Naive thymus-derived CD8-positive, alpha-beta T cell (primary cell): ENCODE measurements around the gene TJP3. TPM values are rescaled to one million over a fixed set of nuclear protein-coding genes. Genes with fewer than 3 reads are reported as not detected.

Experiments used
- ATAC-seq, 2 donors: fragments of 150-1000 bp; cut with Tn5 transposase in 1 of 2; sonication (Bioruptor Pico), chemical (Tn5 transposase) in 1 of 2; 1 replicate in 1 of 2; 2 replicates in 1 of 2; pipeline ENCODE4 v1.10.0; 2021; ENCODE audit warnings: mild to moderate bottlenecking in 2 of 2, moderate library complexity in 2 of 2
- POLR2A ChIA-PET: fragments of 350-600 bp; sonication (Branson Sonifier 250); formaldehyde crosslinking; loops from one replicate; lab custom pipeline; 2021; ENCODE audit warnings: antibody characterized with exemption; lab: Charles Lee
- DNase-seq, 10 donors: peaks; one replicate each; pipeline versions ENCODE4 v3.0.0 to v3.0.0-alpha.2; 2020 to 2022
- H3K27ac Mint-ChIP-seq, 10 donors: one replicate each; pipeline ENCODE4 v1.8.0; 2020 to 2022; ENCODE audit warnings: mild to moderate bottlenecking in 10 of 10, mixed read lengths in 10 of 10, moderate library complexity in 4 of 10, inconsistent platforms in 1 of 10
- H3K27me3 Mint-ChIP-seq, 5 donors: one replicate each; pipeline ENCODE4 v1.8.0; 2021 to 2022; ENCODE audit warnings: mixed read lengths in 5 of 5
- H3K36me3 Mint-ChIP-seq, 3 donors: one replicate each; pipeline ENCODE4 v1.8.0; 2020 to 2022; ENCODE audit warnings: mixed read lengths in 3 of 3, mild to moderate bottlenecking in 2 of 3, inconsistent platforms in 1 of 3
- H3K4me1 Mint-ChIP-seq, 4 donors: one replicate each; pipeline ENCODE4 v1.8.0; 2021 to 2022; ENCODE audit warnings: mixed read lengths in 4 of 4
- H3K4me3 Mint-ChIP-seq, 10 donors: one replicate each; pipeline ENCODE4 v1.8.0; 2020 to 2022; ENCODE audit warnings: mild to moderate bottlenecking in 10 of 10, mixed read lengths in 10 of 10, moderate library complexity in 6 of 10, inconsistent platforms in 1 of 10
- H3K9me3 Mint-ChIP-seq, 9 donors: one replicate each; pipeline ENCODE4 v1.8.0; 2020 to 2022; ENCODE audit warnings: mixed read lengths in 9 of 9, mild to moderate bottlenecking in 3 of 9, inconsistent platforms in 1 of 9, moderate library complexity in 1 of 9
- polyA plus RNA-seq, 3 donors: library from polyadenylated mRNA; unstranded; fragments of 300-500 nt; fragmentation: Illumina TruSeq; gene quantifications; one replicate each; pipeline ENCODE4 v1.2.3, GENCODE V29; 2021
- total RNA-seq, 8 experiments: library from RNA in 2 of 8; stranded (reverse) in 2 of 8; gene quantifications; one replicate each; pipeline ENCODE4 v1.2.3 and lab custom pipeline; 2021 to 2026

Gene TJP3
- total and polyA plus RNA-seq, 5 experiments from 2014 or later: 5.2 to 13.0 (median 11.1) TPM

DNA sequence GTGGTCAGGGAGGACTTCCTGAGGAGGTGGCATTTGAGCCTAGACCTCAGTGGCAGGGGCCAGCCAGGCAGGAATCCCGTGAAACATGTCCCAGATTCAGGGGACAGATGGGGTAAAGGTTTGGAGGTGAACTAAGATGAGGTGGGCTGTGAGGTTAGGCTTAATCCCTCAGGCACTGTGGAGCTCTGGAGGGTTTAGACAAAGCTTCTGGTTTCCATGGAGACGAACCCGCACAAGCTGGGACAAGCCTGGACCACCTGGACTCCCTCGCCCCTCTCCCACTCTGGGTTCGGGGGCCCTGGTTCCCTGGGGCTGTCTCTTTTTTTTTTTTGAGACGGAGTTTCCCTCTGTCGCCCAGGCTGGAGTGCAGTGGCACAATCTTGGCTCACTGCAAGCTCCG lies 15.7 kb downstream of the TJP3 start:
- POLR2A ChIA-PET: interaction anchor here (0.9 kb wide), 1 partner anchor 39 kb away, joined by 4 read pairs; the partner anchor contains the start of gene MRPL54
- Mint-ChIP-seq H3K36me3 (no peaks in the 10 kb centered on the region), H3K4me3 (no peak overlapping the region), H3K27ac (peak overlapping the region in 1 of 10 donors; percentile 53), H3K4me1 (peaks cover 5 to 31% (median 15%) of the 10 kb centered on the region in 4 donors), H3K27me3 (peaks cover 0 to 8% (median 2%) of the 10 kb centered on the region in 5 donors), H3K9me3 (no peaks in the 10 kb centered on the region)
- DNase-seq: no peak
- no peak for ATAC-seq

DNA sequence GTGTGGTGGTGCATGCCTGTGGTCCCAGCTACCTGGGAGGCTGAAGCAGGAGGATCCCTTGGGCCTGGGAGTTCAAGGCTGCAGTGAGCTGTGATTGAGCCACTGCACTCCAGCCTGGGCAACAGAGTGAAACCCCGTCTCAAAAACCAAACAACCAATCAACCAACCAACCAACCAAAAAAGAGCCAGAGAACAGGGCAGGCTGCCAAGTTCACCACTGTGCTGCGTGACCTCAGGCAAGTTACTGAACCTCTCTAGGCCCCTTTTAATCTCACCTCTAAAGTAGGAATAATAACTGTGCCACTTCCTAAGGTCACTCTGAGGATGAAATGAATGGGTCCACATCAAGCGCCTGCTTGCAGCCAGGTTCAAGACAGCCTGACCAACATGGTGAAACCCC lies 16.9 kb downstream of the TJP3 start:
- DNase-seq: no peak
- Mint-ChIP-seq H3K27me3 (peaks cover 0 to 3% (median 0%) of the 10 kb centered on the region in 5 donors), H3K36me3 (no peaks in the 10 kb centered on the region), H3K4me1 (peaks cover 6 to 25% (median 12%) of the 10 kb centered on the region in 4 donors), H3K9me3 (no peaks in the 10 kb centered on the region), H3K4me3 (no peak overlapping the region), H3K27ac (peak overlapping the region in 3 of 10 donors; percentile 3 to 33 (median 3))
- ATAC-seq: no peak
- POLR2A ChIA-PET: no interaction called here

- ATAC-seq: no peak
- H3K9me3 Mint-ChIP-seq: no peaks in the 10 kb centered on the region
- no peak for DNase-seq
- POLR2A ChIA-PET: interaction anchor here (1.1 kb wide), 1 partner anchor 37 kb away, joined by 3 read pairs; no protein-coding TSS in a partner anchor
- peaks cover 0 to 3% (median 0%) of the 10 kb centered on the region in 5 donors for H3K27me3 Mint-ChIP-seq
- no peak overlapping the region for H3K27ac Mint-ChIP-seq
- peaks cover 6 to 25% (median 11%) of the 10 kb centered on the region in 4 donors for H3K4me1 Mint-ChIP-seq
- H3K4me3 Mint-ChIP-seq: no peak overlapping the region
- no peaks in the 10 kb centered on the region for H3K36me3 Mint-ChIP-seq
These were observed 17.6 kb downstream of the TJP3 start for GRCh38 chr19:3725640-3726310.

- Mint-ChIP-seq H3K9me3 (no peaks in the 10 kb centered on the region), H3K4me3 (no peak overlapping the region), H3K27me3 (no peaks in the 10 kb centered on the region), H3K36me3 (peaks cover 0 to under 1% (median 0%) of the 10 kb centered on the region in 3 donors), H3K27ac (peak overlapping the region in 1 of 10 donors; percentile 9), H3K4me1 (peaks cover 0 to 4% (median 0%) of the 10 kb centered on the region in 4 donors)
- no peak for DNase-seq
- POLR2A ChIA-PET: interaction anchor here (1.2 kb wide), 1 partner anchor 9 kb away, joined by 5 read pairs; no protein-coding TSS in a partner anchor
- ATAC-seq: no peak
These were observed 22.3 kb downstream of the TJP3 start for GRCh38 chr19:3730457-3730958.

GRCh38 chr19:3732108-3732507 lies 23.9 kb downstream of the TJP3 start:
- Mint-ChIP-seq H3K36me3 (peaks cover 0 to 9% (median 0%) of the 10 kb centered on the region in 3 donors), H3K27me3 (no peaks in the 10 kb centered on the region), H3K4me3 (no peak overlapping the region), H3K4me1 (peaks cover 0 to 4% (median under 1%) of the 10 kb centered on the region in 4 donors), H3K9me3 (no peaks in the 10 kb centered on the region), H3K27ac (peak overlapping the region in 1 of 10 donors; percentile 21)
- DNase-seq (no peak), ATAC-seq (no peak)
- POLR2A ChIA-PET: interaction anchor here (0.5 to 0.7 kb wide), 2 partner anchors 164 to 822 kb away, joined by 3 to 4 read pairs; no protein-coding TSS in a partner anchor

- Mint-ChIP-seq H3K4me1 (peaks cover 6 to 11% (median 7%) of the 10 kb centered on the region in 4 donors), H3K27me3 (no peaks in the 10 kb centered on the region), H3K4me3 (no peak overlapping the region), H3K36me3 (peaks cover 0 to 13% (median 0%) of the 10 kb centered on the region in 3 donors), H3K9me3 (no peaks in the 10 kb centered on the region), H3K27ac (peak overlapping the region in 3 of 10 donors; percentile 47 to 53 (median 49))
- POLR2A ChIA-PET: interaction anchor here (1.0 kb wide), 1 partner anchor 28 kb away, joined by 3 read pairs; the partner anchor contains the start of genes APBA3 and MRPL54
- ATAC-seq (no peak), DNase-seq (no peak)
These were observed 25.5 kb downstream of the TJP3 start for GRCh38 chr19:3733549-3734309.

DNA sequence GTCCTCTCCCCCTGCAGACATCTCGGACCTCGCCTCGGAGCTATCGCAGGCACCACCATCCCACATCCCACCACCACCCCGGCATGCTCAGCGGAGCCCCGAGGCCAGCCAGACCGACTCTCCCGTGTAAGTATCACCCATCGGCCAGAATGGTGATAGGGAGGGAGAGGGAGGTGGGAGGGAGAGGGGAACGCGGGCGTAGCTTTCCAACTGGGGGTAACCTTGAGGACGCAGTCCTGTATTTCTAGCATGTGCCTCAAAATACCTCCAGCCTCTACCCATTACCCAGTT lies 26.1 kb downstream of the TJP3 start:
- POLR2A ChIA-PET: interaction anchor here (1.0 kb wide), 1 partner anchor 28 kb away, joined by 3 read pairs; the partner anchor contains the start of genes APBA3 and MRPL54
- H3K36me3 Mint-ChIP-seq: peaks cover 0 to 13% (median 0%) of the 10 kb centered on the region in 3 donors
- H3K27me3 Mint-ChIP-seq: no peaks in the 10 kb centered on the region
- H3K27ac Mint-ChIP-seq: no peak overlapping the region
- peaks cover 8 to 15% (median 10%) of the 10 kb centered on the region in 4 donors for H3K4me1 Mint-ChIP-seq
- DNase-seq (no peak), ATAC-seq (no peak)
- no peak overlapping the region for H3K4me3 Mint-ChIP-seq
- H3K9me3 Mint-ChIP-seq: no peaks in the 10 kb centered on the region

GRCh38 chr19:3736106-3736724 lies 28.0 kb downstream of the TJP3 start:
- POLR2A ChIA-PET: no interaction called here
- Mint-ChIP-seq H3K4me1 (peaks cover 8 to 21% (median 16%) of the 10 kb centered on the region in 4 donors), H3K27me3 (no peaks in the 10 kb centered on the region), H3K4me3 (no peak overlapping the region), H3K27ac (peak overlapping the region in 1 of 10 donors; percentile 25), H3K9me3 (no peaks in the 10 kb centered on the region), H3K36me3 (peaks cover 0 to 13% (median 0%) of the 10 kb centered on the region in 3 donors)
- DNase-seq: no peak
- no peak for ATAC-seq

- Mint-ChIP-seq H3K4me3 (no peak overlapping the region), H3K9me3 (no peaks in the 10 kb centered on the region), H3K36me3 (peaks cover 0 to 15% (median 0%) of the 10 kb centered on the region in 3 donors), H3K27ac (peak overlapping the region in 6 of 10 donors; percentile 21 to 94 (median 76)), H3K4me1 (peaks cover 5 to 22% (median 16%) of the 10 kb centered on the region in 4 donors), H3K27me3 (no peaks in the 10 kb centered on the region)
- ATAC-seq (no peak), DNase-seq (no peak)
- POLR2A ChIA-PET: interaction anchor here (0.6 to 2.7 kb wide), 3 partner anchors 20 to 50 kb away, joined by 3 to 21 read pairs (median 3); partner anchors contain the start of gene MRPL54
These were observed 29.5 kb downstream of the TJP3 start for GRCh38 chr19:3737487-3738205.

DNA sequence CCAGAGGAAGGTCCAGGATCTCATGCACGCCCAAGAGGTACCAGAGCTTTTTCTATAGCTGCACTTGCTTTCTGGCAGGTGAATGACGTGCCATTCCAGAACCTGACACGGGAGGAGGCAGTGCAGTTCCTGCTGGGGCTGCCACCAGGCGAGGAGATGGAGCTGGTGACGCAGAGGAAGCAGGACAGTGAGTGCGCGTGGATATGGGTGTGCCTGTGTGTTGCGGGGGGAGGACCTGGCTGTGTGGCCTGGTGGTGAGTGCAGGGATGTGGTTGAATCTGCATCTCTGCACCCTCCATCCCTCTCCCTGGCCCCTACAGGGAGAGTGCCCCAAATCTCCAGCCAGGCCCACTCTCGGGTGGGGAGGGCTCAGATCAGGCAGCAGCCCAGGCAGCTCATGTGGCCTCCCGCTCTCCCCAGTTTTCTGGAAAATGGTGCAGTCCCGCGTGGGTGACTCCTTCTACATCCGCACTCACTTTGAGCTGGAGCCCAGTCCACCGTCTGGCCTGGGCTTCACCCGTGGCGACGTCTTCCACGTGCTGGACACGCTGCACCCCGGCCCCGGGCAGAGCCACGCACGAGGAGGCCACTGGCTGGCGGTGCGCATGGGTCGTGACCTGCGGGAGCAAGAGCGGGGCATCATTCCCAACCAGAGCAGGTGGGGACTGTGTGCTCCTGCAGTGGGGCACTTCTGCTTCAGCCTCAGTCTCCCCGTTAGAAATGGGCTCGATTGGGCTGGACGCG lies 30.5 kb downstream of the TJP3 start:
- peaks cover 0 to 15% (median 0%) of the 10 kb centered on the region in 3 donors for H3K36me3 Mint-ChIP-seq
- ATAC-seq (no peak), DNase-seq (no peak)
- no peaks in the 10 kb centered on the region for H3K9me3 Mint-ChIP-seq
- peak overlapping the region in 5 of 10 donors; percentile 27 to 43 (median 34) for H3K4me3 Mint-ChIP-seq
- POLR2A ChIA-PET: interaction anchor here (0.6 to 2.7 kb wide), 7 partner anchors 9 to 74 kb away, joined by 3 to 21 read pairs (median 4); partner anchors contain the start of gene MRPL54
- H3K4me1 Mint-ChIP-seq: peaks cover 5 to 22% (median 16%) of the 10 kb centered on the region in 4 donors
- H3K27me3 Mint-ChIP-seq: no peaks in the 10 kb centered on the region
- H3K27ac Mint-ChIP-seq: peak overlapping the region in 8 of 10 donors; percentile 65 to 94 (median 88)

GRCh38 chr19:3740431-3740830 lies 32.2 kb downstream of the TJP3 start:
- DNase-seq: no peak

More at GRCh38 chr19:3740431-3740830, 32.2 kb downstream of the TJP3 start:
- POLR2A ChIA-PET: interaction anchor here (0.7 to 2.7 kb wide), 2 partner anchors 20 to 22 kb away, joined by 3 to 21 read pairs; partner anchors contain the start of gene MRPL54
- no peak for ATAC-seq
- Mint-ChIP-seq H3K9me3 (no peaks in the 10 kb centered on the region), H3K27me3 (no peaks in the 10 kb centered on the region), H3K27ac (no peak overlapping the region), H3K36me3 (peaks cover 0 to 15% (median 0%) of the 10 kb centered on the region in 3 donors), H3K4me3 (no peak overlapping the region), H3K4me1 (peaks cover 5 to 22% (median 16%) of the 10 kb centered on the region in 4 donors)
